SK-N-SH (cell line): Measurements from ENCODE around the gene NLGN1.

Experiments used
- RFX5 ChIP-seq: IDR thresholded peaks from 2 replicates; pipeline ENCODE4 v1.6.1; 2012; ENCODE audit warnings: mild to moderate bottlenecking, improper control_type of control experiment, low read length
- TCF12 ChIP-seq: IDR thresholded peaks from 2 replicates; pipeline ENCODE4 v1.4.0; 2012

GRCh38 chr3:173986861-173987410, 589.4 kb downstream of the NLGN1 start:
- no peak for TF ChIP-seq RFX5
- no peak for TF ChIP-seq TCF12
